Activated CD8-positive, alpha-beta memory T cell treated with anti-CD3 and anti-CD28 coated beads for 36 hours (primary cell): ENCODE results near the gene FUCA2. TPM values are rescaled to one million over a fixed set of nuclear protein-coding genes. Genes with fewer than 3 reads are reported as not detected.

Experiments
- CTCF ChIA-PET: fragments of 350-600 bp; sonication (Branson Sonifier 250); formaldehyde crosslinking; loops from one replicate; lab custom pipeline; 2021; ENCODE audit warnings: antibody characterized with exemption; lab: Charles Lee
- POLR2A ChIA-PET: fragments of 350-600 bp; sonication (Branson Sonifier 250); formaldehyde crosslinking; loops from one replicate; lab custom pipeline; 2021; ENCODE audit warnings: antibody characterized with exemption; lab: Charles Lee
- total RNA-seq, 2 experiments: library from RNA; stranded (reverse); gene quantifications; one replicate each; pipeline ENCODE4 v1.2.3, GENCODE V29; 2021

FUCA2 gene
- 10 to 100 TPM; 12.3 to 13.4 TPM for total RNA-seq

DNA sequence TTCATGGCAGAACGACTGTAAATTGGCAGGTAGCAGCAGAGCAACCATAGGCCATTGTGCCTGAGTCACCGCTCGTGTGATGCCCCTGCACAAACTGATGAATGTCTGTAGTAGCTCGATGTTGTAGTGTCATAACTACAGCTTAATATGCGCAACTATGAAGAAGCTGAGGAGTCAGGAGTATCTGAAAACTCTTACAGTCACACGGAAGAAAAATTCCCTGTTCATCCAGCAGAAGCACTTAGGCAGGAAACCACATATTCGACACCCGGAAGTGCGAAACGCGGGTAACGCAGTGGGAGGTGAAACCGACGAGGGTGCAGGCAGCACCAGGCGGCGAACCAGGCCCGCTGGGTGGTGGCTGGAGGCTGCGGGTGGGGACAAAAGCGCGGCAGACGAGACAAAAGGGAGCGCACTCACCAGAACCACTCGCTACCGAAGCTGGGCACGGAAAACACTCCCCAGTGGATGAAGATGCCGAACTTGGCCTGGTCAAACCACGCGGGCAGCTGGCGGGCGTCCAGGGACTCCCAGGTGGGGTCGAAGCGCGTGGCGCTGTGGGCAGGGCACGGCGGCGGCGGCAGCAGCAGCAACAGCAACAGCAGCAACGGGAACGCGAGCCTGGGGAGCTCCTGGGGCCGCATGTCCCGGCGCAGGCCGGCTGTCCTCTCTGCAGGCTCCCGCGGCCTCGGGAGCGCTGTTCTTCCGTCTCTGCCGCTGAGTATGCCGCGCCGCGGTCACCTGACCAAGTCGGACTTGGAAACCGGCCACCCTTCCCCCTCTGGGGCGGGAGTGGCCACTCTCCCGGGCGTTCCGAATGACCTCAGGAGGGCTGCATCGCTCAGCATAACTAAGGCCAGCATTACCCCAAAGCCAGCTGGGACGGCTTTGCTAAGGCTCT lies at the start of gene FUCA2:
Gene FUCA2, minus strand, starts transcription at position 730 of the 901 bp plus-strand sequence. Its CDS starts 86 bp downstream, at position 644.
- POLR2A ChIA-PET: interaction anchor here (1.3 kb wide), 1 partner anchor 61 kb away, joined by 8 read pairs; the partner anchor contains the start of genes ADAT2 and PEX3

DNA sequence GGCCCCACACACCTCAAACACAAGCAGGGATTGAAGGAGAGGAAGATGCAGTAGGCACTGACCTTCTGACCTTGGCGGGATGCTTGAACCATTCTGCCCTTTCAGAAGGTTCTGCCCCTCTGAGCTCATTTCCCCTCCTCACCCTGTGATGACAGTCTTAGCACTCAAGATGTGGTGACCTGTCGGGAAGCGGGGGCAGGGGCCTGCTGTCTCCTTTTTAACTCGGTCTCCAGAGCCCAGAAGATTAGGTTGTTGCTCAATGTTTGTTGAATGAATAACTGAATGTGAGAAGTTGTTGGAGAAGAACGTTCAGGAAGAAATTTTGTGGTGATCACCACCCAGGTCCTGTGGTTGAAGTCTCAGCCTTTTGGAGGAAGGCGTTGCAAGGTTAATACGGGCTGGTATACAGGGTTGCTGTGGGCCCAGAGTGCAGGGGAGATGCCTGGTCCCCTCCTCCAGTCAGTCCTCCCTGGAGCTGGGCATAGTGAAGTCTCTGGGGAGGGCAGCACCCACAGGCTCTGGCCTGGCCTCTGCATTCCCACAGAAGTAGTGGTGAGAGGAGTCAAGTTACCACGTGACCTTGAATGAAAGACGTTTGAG lies 49.7 kb upstream of the FUCA2 start:
- POLR2A ChIA-PET: no interaction called here

More for the DNA sequence above, at the start of gene FUCA2:
- CTCF ChIA-PET: interaction anchor here (1.0 to 1.3 kb wide), 5 partner anchors 9 to 61 kb away, joined by 3 to 5 read pairs (median 4); partner anchors contain the start of genes ADAT2 and PEX3

GRCh38 chr6:143559051-143559660 lies 47.6 kb upstream of the FUCA2 start:
- ChIA-PET POLR2A (no interaction called here), CTCF (no interaction called here)

More for the DNA sequence above, 49.7 kb upstream of the FUCA2 start:
- CTCF ChIA-PET: interaction anchor here (1.4 kb wide), 1 partner anchor 20 kb away, joined by 3 read pairs; no protein-coding TSS in a partner anchor

- ChIA-PET CTCF (no interaction called here), POLR2A (no interaction called here)
Observed at GRCh38 chr6:143556529-143556928, 45.0 kb upstream of the FUCA2 start.

GRCh38 chr6:143555582-143555981 lies 44.1 kb upstream of the FUCA2 start:
- ChIA-PET POLR2A (no interaction called here), CTCF (interaction anchor here (0.6 to 0.9 kb wide), 2 partner anchors 42 to 750 kb away, joined by 3 read pairs; no protein-coding TSS in a partner anchor)

- ChIA-PET CTCF (interaction anchor here (0.6 to 0.9 kb wide), 2 partner anchors 42 to 750 kb away, joined by 3 read pairs; no protein-coding TSS in a partner anchor), POLR2A (no interaction called here)
Observed at GRCh38 chr6:143555071-143555492, 43.6 kb upstream of the FUCA2 start.

- ChIA-PET POLR2A (no interaction called here), CTCF (interaction anchor here (0.6 kb wide), 2 partner anchors 122 to 664 kb away, joined by 3 to 4 read pairs; no protein-coding TSS in a partner anchor)
Observed at GRCh38 chr6:143553337-143553736, 41.8 kb upstream of the FUCA2 start.

DNA sequence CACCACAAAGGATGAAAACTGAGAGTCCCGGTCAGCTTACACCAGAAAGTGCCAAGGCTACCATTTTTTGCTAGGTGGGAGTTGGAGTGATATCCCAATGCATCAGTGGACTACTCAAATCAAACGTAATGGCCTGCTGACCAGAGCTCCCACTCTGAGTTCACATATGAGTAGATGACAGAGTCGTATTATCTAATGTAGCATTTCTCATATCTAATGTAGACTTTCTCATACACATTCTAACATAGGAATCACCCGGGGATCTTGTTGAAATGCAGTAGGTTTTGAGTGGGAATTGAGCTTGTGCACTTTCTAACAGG lies 38.4 kb upstream of the FUCA2 start:
- POLR2A ChIA-PET: no interaction called here
- CTCF ChIA-PET: no interaction called here

GRCh38 chr6:143549221-143549948 lies 37.9 kb upstream of the FUCA2 start:
- POLR2A ChIA-PET: no interaction called here
- CTCF ChIA-PET: interaction anchor here (0.6 kb wide), 1 partner anchor 1074 kb away, joined by 3 read pairs; no protein-coding TSS in a partner anchor

DNA sequence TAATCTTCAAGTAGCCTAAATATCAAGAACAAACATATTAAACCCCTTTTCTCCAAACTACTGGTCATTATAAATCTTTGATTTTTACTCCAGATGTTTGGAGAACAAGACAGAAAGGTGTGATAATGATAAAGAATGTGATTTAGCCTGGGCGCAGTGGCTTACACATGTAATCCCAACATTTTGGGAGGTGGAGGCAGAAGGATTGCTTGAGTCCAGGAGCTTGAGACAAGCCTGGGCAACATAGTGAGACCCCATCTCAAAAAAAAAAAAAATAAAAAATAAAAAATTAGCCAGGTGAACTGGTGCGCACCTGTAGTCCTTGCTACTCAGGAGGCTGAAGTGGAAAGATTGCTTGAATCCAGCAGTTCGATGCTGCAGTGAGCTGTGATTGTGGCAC lies 35.1 kb upstream of the FUCA2 start:
- ChIA-PET CTCF (no interaction called here), POLR2A (no interaction called here)

DNA sequence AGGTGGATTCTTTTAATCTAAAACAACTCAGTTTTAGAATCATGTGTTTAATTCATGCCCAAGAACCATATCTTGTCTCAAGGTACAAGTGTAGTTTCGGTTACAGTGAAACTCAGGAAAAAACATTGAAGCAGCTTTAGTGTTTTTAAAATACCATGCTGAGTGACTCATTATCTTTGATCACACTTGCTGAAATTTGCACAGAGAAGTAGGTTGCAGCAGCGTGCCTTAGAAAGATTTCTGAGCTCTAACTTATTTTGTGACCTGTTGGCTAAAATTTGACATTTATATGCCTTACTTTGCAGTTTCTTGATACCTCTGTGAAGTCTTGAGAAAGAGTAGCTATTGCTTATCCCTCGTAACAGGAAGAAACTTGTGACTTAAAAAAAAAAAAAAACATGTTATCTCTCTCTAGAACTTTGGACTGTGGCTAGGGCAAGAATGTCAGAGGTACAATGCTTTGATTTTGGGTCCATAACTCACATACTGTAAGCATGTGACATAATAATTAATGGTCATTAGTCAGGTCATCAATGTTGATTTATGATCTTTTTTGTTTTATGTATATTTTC lies 34.5 kb upstream of the FUCA2 start:
- CTCF ChIA-PET: interaction anchor here (0.6 to 1.1 kb wide), 3 partner anchors 29 to 144 kb away, joined by 3 read pairs; no protein-coding TSS in a partner anchor

DNA sequence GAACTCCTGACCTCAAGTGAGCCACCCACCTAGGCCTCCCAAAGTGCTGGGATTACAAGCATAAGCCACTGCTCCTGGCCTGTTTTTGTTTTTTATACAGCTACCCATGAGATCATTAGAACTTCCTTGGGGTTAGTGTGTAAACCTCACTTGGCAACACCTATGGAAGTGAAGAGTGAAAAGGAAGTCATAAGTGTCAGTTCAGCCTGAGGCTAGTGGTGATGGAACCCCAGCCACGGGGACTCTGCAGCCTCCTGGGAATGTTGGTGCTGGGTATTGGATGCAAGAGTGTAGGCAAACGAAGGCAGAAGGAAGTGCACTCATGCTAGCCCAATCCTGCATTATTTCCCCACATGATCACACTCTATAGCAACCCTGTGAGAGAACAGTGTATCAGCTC lies 33.6 kb upstream of the FUCA2 start:
- CTCF ChIA-PET: interaction anchor here (1.1 kb wide), 1 partner anchor 32 kb away, joined by 3 read pairs; no protein-coding TSS in a partner anchor
- POLR2A ChIA-PET: no interaction called here

More for the DNA sequence above, 34.5 kb upstream of the FUCA2 start:
- POLR2A ChIA-PET: no interaction called here

GRCh38 chr6:143544011-143544696 lies 32.6 kb upstream of the FUCA2 start:
- CTCF ChIA-PET: no interaction called here
- POLR2A ChIA-PET: no interaction called here

- ChIA-PET CTCF (interaction anchor here (1.3 kb wide), 1 partner anchor 10 kb away, joined by 6 read pairs; no protein-coding TSS in a partner anchor), POLR2A (no interaction called here)
Observed at GRCh38 chr6:143543435-143543834, 31.9 kb upstream of the FUCA2 start.

DNA sequence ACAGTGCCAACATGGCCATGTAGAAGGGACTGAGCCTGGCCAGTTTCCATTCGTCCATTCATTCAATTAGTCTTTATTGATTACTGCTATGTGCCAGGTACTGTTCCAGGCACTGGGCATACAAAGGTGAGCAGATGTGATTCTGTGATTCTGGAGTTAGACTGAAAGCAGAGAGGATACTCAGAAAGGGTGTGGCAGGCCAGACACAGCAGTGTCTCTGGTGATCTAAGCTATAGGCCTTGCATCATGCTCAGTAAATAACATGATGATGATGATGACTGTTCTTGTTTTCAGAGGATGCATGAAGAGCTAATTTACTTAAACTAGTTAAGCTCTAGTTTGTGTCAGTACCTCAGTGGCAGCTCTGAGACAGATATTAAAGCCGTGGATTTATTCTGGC lies 31.4 kb upstream of the FUCA2 start:
- CTCF ChIA-PET: interaction anchor here (1.3 kb wide), 1 partner anchor 9 kb away, joined by 6 read pairs; no protein-coding TSS in a partner anchor
- POLR2A ChIA-PET: no interaction called here

- POLR2A ChIA-PET: no interaction called here
- CTCF ChIA-PET: no interaction called here
Observed at GRCh38 chr6:143540192-143540591, 28.7 kb upstream of the FUCA2 start.

DNA sequence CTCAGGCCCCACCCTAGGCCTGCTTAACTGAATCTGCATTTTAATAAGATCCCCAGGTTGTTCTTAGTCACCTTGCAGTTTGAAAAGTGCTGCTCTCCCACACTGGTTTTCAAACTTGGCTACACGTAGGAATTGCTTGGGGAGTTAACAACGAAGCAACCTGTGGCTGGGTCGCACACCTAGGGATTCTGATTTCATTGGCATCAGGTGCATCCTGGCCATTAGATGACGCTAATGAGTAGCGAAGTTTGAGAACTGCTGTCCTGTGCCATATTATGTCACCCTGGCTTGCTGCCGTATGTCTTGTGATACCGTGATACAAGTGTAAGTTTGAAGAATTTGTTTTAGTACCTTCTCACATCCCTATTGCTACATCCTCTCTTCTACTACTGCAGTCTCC lies 28.2 kb upstream of the FUCA2 start:
- ChIA-PET CTCF (no interaction called here), POLR2A (no interaction called here)

DNA sequence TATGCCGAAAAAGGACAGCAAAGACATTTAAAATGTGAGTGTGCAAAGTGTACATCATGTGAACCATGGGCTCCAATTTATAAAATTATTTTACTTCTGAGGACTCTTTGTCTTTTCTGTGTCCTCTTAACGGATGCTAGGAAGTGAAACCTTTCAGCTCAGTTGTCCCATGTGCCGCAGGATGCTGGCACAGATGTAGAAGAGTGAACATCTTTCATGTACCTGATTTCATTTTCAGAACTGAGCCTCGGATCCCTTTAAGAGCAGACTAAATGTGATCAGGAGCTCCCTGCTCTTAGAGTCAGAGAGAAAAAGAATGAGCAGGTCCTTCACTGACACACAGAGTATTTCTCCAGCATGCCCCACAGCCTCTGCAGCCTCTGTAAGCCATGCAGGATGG lies 27.6 kb upstream of the FUCA2 start:
- POLR2A ChIA-PET: no interaction called here

More for the DNA sequence above, 27.6 kb upstream of the FUCA2 start:
- CTCF ChIA-PET: no interaction called here
